Upper lobe of right lung (tissue), 1 donor: Measurements from ENCODE around the gene IL1RAPL1. TPM values are rescaled to one million over a fixed set of nuclear protein-coding genes. Genes with fewer than 3 reads are reported as not detected.

ENCODE experiments used
- ATAC-seq: fragments of 200-7000 bp; cut with Tn5 transposase; one replicate; pipeline ENCODE4 v1.9.1; 2020; ENCODE audit warnings: mild to moderate bottlenecking, moderate library complexity
- DNase-seq: peaks from one replicate; pipeline ENCODE4 v3.0.0-alpha.2; 2020
- H3K27ac ChIP-seq: fragments of 200-600 bp; one replicate; pipeline ENCODE4 v1.8.0; 2022
- H3K27me3 ChIP-seq: fragments of 200-600 bp; one replicate; pipeline ENCODE4 v1.8.0; 2022; ENCODE audit warnings: mild to moderate bottlenecking
- H3K36me3 ChIP-seq: fragments of 200-600 bp; one replicate; pipeline ENCODE4 v1.8.0; 2022
- H3K4me1 ChIP-seq: fragments of 200-600 bp; one replicate; pipeline ENCODE4 v1.8.0; 2022
- H3K4me3 ChIP-seq: fragments of 200-600 bp; one replicate; pipeline ENCODE4 v1.8.0; 2022; ENCODE audit warnings: mild to moderate bottlenecking
- H3K9me3 ChIP-seq: fragments of 200-600 bp; one replicate; pipeline ENCODE4 v1.8.0; 2022
- intact Hi-C: fragments of 100-400 bp; cut with DNase I; formaldehyde crosslinking; loops from one replicate; pipeline ENCODE4 v1.11.0; 2022
- total RNA-seq: library from RNA; stranded (reverse); fragmentation: NEBNext Ultra II Directional; extraction: Animal tissue kit (Norgen Biotek cat#: 25700); gene quantifications from one replicate; pipeline ENCODE4 v1.2.1, GENCODE V29; 2021
- TF ChIP-seq, protein P1 (sequence below): fragments of 200-600 bp; IDR thresholded peaks from one replicate; pipeline ENCODE4 v1.8.0; 2022; ENCODE audit warnings: antibody characterized with exemption
- donor health status: DM: no; HTN: yes; CAD: no; lungs with severe emphysema.

The IL1RAPL1 gene
- total RNA-seq, 1 donor from 2014 or later = not detected

GRCh38 chrX:29419774-29420553 is 832.7 kb downstream of the IL1RAPL1 start:
- Histone ChIP-seq H3K27me3 (no peaks in the 10 kb centered on the region), H3K27ac (no peak overlapping the region), H3K4me1 (no peaks in the 10 kb centered on the region), H3K4me3 (no peak overlapping the region), H3K9me3 (no peaks in the 10 kb centered on the region), H3K36me3 (no peaks in the 10 kb centered on the region)
- no peak for DNase-seq
- TF ChIP-seq, protein P1, sequence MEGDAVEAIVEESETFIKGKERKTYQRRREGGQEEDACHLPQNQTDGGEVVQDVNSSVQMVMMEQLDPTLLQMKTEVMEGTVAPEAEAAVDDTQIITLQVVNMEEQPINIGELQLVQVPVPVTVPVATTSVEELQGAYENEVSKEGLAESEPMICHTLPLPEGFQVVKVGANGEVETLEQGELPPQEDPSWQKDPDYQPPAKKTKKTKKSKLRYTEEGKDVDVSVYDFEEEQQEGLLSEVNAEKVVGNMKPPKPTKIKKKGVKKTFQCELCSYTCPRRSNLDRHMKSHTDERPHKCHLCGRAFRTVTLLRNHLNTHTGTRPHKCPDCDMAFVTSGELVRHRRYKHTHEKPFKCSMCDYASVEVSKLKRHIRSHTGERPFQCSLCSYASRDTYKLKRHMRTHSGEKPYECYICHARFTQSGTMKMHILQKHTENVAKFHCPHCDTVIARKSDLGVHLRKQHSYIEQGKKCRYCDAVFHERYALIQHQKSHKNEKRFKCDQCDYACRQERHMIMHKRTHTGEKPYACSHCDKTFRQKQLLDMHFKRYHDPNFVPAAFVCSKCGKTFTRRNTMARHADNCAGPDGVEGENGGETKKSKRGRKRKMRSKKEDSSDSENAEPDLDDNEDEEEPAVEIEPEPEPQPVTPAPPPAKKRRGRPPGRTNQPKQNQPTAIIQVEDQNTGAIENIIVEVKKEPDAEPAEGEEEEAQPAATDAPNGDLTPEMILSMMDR = no peak
- no peak for ATAC-seq
- intact Hi-C loops = no loop called here

DNA sequence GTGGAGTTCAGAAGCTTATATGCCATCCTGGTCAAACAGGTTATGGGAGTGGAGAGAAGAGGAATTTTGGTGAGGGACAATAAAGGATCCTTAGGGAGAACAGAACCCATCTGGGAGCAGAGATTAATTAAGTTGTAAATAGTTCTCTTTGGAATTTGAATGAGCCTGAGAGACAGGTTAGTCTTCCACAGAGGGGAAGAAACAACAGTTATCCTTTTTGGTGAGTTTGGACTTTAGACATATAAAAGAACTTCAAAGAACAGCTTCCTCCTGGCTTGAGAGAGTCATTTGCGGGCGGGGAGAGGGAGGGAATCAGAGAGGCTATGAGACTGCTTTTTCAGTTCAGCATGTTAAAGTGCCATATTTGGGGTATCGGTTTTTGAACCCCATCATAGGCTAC is 834.8 kb downstream of the IL1RAPL1 start:
- intact Hi-C loops = no loop called here
- Histone ChIP-seq H3K36me3 (no peaks in the 10 kb centered on the region), H3K4me1 (no peaks in the 10 kb centered on the region), H3K4me3 (no peak overlapping the region), H3K27ac (no peak overlapping the region), H3K27me3 (no peaks in the 10 kb centered on the region), H3K9me3 (no peaks in the 10 kb centered on the region)
- TF ChIP-seq, protein P1 = no peak
- no peak for DNase-seq
- no peak for ATAC-seq

DNA sequence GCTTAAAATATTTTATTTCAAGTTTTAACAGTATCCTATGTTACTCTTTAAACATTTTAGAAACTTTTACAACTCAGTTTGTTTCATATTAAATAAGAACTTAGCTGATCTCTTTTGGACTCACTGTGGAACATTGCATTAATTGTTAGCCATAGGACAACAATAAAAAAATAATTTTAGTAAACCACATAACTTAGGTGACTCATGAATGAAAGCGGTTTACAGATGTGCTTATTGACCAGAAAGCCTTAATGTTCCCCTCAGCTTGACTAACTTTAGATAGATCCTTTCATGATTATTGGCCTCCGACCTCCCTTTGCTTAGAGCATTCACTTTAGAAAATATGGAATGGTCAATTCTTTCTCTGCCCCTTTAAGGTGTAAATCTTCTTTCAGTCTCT is 844.6 kb downstream of the IL1RAPL1 start:
- Histone ChIP-seq H3K4me1 (no peaks in the 10 kb centered on the region), H3K36me3 (no peaks in the 10 kb centered on the region), H3K27ac (no peak overlapping the region), H3K4me3 (no peak overlapping the region), H3K9me3 (no peaks in the 10 kb centered on the region), H3K27me3 (no peaks in the 10 kb centered on the region)
- TF ChIP-seq, protein P1 = no peak
- ATAC-seq = no peak
- no peak for DNase-seq
- intact Hi-C loops = no loop called here

- Histone ChIP-seq H3K36me3 (no peaks in the 10 kb centered on the region), H3K4me3 (no peak overlapping the region), H3K27me3 (no peaks in the 10 kb centered on the region), H3K27ac (no peak overlapping the region), H3K9me3 (no peaks in the 10 kb centered on the region), H3K4me1 (no peaks in the 10 kb centered on the region)
- intact Hi-C loops = no loop called here
- DNase-seq = no peak
- TF ChIP-seq, protein P1 = no peak
- no peak for ATAC-seq
Measured at GRCh38 chrX:29432534-29432933, 845.3 kb downstream of the IL1RAPL1 start.

GRCh38 chrX:29434939-29435338 is 847.7 kb downstream of the IL1RAPL1 start:
- no peak for DNase-seq
- Histone ChIP-seq H3K4me1 (no peaks in the 10 kb centered on the region), H3K27me3 (no peaks in the 10 kb centered on the region), H3K27ac (no peak overlapping the region), H3K9me3 (no peaks in the 10 kb centered on the region), H3K4me3 (no peak overlapping the region), H3K36me3 (no peaks in the 10 kb centered on the region)
- intact Hi-C loops = no loop called here
- TF ChIP-seq, protein P1 = no peak
- no peak for ATAC-seq
